Muscle of leg (tissue), 11 donors: ENCODE data around the gene SPATA13. TPM values are rescaled to one million over a fixed set of nuclear protein-coding genes. Genes with fewer than 3 reads are reported as not detected.
A peak's percentile ranks its signal among the peaks of the same experiment; 100 is the strongest.

Experiments used
- DNase-seq: peaks from one replicate; pipeline ENCODE4 v3.0.0; 2013
- H3K27ac ChIP-seq: one replicate; pipeline ENCODE4 v1.5.1; 2013; ENCODE audit warnings: mild to moderate bottlenecking, low read length, control low read depth
- H3K27me3 ChIP-seq: one replicate; pipeline ENCODE4 v1.6.1; 2013; ENCODE audit warnings: low read length; ENCODE audit not compliant: control insufficient read depth, insufficient read depth
- H3K36me3 ChIP-seq: one replicate; pipeline ENCODE4 v1.6.1; 2013; ENCODE audit warnings: low read length; ENCODE audit not compliant: control insufficient read depth, insufficient read depth
- H3K4me1 ChIP-seq: one replicate; pipeline ENCODE4 v1.6.1; 2013; ENCODE audit warnings: low read length; ENCODE audit not compliant: control insufficient read depth, insufficient read depth
- H3K4me3 ChIP-seq: one replicate; pipeline ENCODE4 v1.5.1; 2013; ENCODE audit warnings: low read length, control low read depth
- H3K9me3 ChIP-seq: replicated peaks from 2 replicates; pipeline ENCODE4 v1.6.1; 2013; ENCODE audit warnings: low read depth, low read length; ENCODE audit not compliant: control insufficient read depth
- WGBS: methylation state at CpG from one replicate; pipeline ENCODE4 v1.1.5; 2013; ENCODE audit warnings: missing lambda C conversion rate; ENCODE audit not compliant: insufficient coverage; 5-methylcytosine and 5-hydroxymethylcytosine counted together
- polyA plus RNA-seq, 8 donors: library from polyadenylated mRNA; unstranded; fragments of 120-200 nt; gene quantifications; one replicate each; pipeline versions ENCODE4 v1.2.1 to v1.2.3, GENCODE V29; 2013; ENCODE audit warnings: inconsistent platforms in 1 of 8, low replicate concordance in 1 of 8; ENCODE audit not compliant: insufficient read length in 8 of 8, insufficient read depth in 1 of 8
- total RNA-seq: library from RNA; stranded (reverse); fragments of 120-200 nt; gene quantifications from one replicate; pipeline ENCODE4 v1.2.4, GENCODE V29; 2013

Gene SPATA13
- total and polyA plus RNA-seq, 9 donors, result 2.7 to 4.5 (median 3.3) TPM

DNA sequence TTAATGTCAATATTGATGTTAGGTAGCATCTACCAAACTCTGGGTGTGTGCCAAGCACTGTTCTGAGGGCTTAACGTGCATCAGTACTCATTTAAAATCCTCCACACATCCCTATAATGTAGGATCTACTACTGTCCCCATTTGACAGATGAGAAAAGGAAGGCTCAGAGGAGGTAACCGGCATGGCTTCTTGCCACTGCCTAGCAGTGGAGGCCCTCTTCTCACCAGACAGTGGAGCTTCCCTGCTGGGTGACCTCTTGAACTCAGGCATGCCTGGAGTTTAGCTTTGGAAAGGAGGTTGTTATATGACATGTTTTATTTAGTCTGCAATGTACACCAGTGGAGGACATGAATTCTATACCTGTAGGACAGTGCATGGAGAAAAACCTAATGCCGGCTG lies 2.1 kb downstream of the SPATA13 start:
- Histone ChIP-seq H3K9me3 (no peaks in the 10 kb centered on the region), H3K4me1 (peaks cover 15% of the 10 kb centered on the region), H3K27ac (no peak overlapping the region), H3K27me3 (peaks cover 13% of the 10 kb centered on the region), H3K36me3 (peaks cover 3% of the 10 kb centered on the region), H3K4me3 (no peak overlapping the region)
- DNase-seq, result no peak
- 100% methylated on average over 1 of the region's 3 CpGs for WGBS

DNA sequence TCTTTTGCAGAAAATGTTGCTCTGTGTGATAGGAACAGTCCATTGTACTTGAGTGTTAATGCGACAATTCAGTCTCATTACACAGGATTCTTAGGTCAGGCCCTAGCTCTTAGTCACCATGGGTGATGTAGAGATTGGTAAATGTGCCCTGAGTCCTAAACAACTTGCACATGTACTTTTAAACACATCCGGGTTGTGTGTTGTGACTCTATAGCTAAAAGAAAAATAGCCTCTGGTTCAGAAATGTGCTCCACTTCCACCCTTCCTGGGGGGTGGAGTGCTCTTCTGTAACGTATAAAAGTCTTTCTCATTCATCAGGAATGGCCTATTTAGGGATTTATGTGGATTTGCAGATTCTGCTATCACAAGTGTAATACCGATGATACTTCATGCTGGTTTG lies 5.2 kb downstream of the SPATA13 start:
- peaks cover 13% of the 10 kb centered on the region for H3K27me3 ChIP-seq
- WGBS, result 0% methylated on average over 1 of the region's 4 CpGs
- H3K36me3 ChIP-seq, result peaks cover 3% of the 10 kb centered on the region
- no peak for DNase-seq
- H3K27ac ChIP-seq, result no peak overlapping the region
- H3K4me3 ChIP-seq, result no peak overlapping the region
- peaks cover 11% of the 10 kb centered on the region for H3K4me1 ChIP-seq
- H3K9me3 ChIP-seq, result no peaks in the 10 kb centered on the region

DNA sequence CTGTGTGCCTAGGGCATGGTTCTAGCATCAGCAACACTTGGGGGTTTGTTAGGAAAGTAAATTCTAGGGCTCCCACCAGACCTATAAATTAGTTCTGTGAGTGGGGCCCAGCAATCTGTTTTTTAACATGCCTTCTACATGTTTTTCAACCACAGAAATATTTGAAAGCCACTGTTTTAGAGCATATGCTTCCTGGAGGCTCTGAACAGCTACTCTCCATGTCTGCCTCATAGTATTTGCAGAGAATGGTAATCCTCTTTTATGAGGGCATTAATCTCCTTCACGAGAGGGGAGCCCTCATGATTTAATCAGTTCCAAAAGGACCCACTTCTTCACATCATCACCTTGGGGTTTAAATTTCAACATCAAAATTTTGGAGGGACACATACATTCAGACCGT lies 6.0 kb downstream of the SPATA13 start:
- Histone ChIP-seq H3K27me3 (peaks cover 5% of the 10 kb centered on the region), H3K27ac (no peak overlapping the region), H3K36me3 (peaks cover 3% of the 10 kb centered on the region), H3K4me1 (peaks cover 4% of the 10 kb centered on the region), H3K9me3 (no peaks in the 10 kb centered on the region), H3K4me3 (no peak overlapping the region)
- 50% methylated on average over 1 of the region's 2 CpGs for WGBS
- no peak for DNase-seq

DNA sequence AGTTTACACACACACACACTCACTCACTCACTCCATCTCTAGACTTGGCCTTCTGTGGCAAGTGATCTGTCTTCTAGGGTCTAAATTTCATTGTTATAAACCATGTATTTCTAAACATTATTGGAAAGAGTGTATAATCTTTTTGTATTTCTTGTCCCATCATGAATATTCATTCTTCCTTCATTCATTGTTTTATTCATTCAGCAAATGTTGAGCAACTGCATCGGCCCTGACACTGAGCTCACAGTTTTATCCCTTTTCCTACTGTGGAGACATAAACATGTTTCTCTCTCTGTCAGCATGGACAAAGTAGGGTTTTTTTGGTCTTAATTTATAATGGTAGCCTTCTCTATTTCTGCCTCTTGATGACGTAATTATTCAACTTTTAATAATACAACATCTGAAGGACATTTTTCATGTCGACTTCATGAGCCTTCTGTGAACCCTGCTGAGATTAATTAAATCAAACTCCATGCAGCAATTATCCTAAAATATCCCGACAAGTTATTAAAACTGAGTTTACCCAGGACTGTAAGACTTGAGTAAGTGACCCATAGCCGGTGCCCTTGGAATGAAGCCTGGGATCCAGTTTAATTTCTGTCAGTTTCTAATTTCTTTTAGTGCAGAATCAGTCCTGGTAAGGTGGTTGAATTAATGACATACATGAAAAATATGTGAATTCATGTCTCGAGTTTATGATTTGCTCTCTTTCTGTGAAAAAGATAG lies 7.3 kb downstream of the SPATA13 start:
- H3K9me3 ChIP-seq, result no peaks in the 10 kb centered on the region
- no peaks in the 10 kb centered on the region for H3K4me1 ChIP-seq
- DNase-seq, result no peak
- H3K36me3 ChIP-seq, result peaks cover 3% of the 10 kb centered on the region
- no peaks in the 10 kb centered on the region for H3K27me3 ChIP-seq
- no peak overlapping the region for H3K4me3 ChIP-seq
- no peak overlapping the region for H3K27ac ChIP-seq
- WGBS, result 58% methylated on average over 2 of the region's 6 CpGs

DNA sequence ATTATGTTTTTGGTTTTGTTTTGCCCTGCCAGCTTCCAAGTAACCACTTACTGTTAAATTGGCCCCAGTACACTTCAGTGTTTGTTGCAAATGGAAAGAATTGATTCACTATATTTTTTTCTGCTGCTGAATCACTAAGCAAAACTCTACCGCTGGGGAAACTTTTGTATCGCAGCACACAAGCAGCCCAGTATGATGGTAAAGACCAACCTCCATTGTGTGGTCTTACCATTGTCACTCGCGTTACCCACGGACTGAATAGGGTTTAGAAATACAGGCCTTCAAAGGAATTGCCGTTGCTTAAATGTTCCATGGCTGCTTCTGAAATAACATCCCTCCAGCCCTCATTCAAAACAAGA lies 7.9 kb downstream of the SPATA13 start:
- Histone ChIP-seq H3K27ac (no peak overlapping the region), H3K4me3 (no peak overlapping the region), H3K27me3 (no peaks in the 10 kb centered on the region), H3K36me3 (peaks cover 3% of the 10 kb centered on the region), H3K9me3 (no peaks in the 10 kb centered on the region), H3K4me1 (no peaks in the 10 kb centered on the region)
- 73% methylated on average over 4 of the region's 6 CpGs for WGBS
- DNase-seq, result no peak

DNA sequence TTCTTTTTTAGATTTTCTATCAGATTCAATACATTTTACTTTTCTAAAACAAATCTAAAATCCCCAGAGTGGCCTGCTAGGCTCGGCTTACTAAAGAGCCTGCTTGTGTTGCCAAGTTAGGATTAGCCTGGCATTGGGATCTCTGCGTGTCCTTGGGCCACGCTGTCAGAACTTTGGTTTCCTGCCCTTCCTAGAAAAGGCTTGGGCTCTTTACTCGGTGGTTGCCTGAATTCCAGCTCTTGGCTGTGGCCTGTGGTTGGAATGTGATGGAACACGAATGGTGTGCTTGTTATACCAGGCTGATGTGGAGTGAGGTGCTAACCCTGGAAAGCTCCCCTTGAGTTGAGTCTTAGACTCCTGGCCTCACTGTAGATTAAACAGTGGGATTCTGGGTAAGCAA lies 8.5 kb downstream of the SPATA13 start:
- H3K4me1 ChIP-seq, result no peaks in the 10 kb centered on the region
- no peak overlapping the region for H3K27ac ChIP-seq
- no peak overlapping the region for H3K4me3 ChIP-seq
- peaks cover 3% of the 10 kb centered on the region for H3K36me3 ChIP-seq
- 53% methylated on average over 2 of the region's 5 CpGs for WGBS
- peak; percentile 30 for DNase-seq
- H3K9me3 ChIP-seq, result no peaks in the 10 kb centered on the region
- no peaks in the 10 kb centered on the region for H3K27me3 ChIP-seq

DNA sequence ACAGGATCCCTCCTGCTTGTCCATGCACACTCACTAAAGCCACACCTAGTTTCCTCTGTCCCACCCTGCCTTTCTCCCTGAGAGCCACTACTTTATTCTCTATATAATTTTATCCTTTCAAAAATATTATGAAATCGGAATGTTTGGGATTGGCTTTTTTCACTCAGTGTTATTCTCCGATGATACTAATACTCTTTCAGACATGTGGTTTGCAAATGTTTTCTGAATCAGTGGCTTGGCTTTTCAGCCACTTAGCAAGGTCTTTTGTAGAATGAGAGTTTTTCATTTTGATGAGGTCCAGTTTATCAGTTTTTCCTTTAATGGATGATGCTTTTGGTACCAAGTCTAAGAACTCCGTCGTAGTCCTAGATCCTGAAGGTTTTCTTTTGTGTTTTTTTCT lies 11.6 kb downstream of the SPATA13 start:
- WGBS, result 100% methylated on average over 2 of the region's 4 CpGs
- Histone ChIP-seq H3K27me3 (no peaks in the 10 kb centered on the region), H3K27ac (no peak overlapping the region), H3K36me3 (no peaks in the 10 kb centered on the region), H3K9me3 (no peaks in the 10 kb centered on the region), H3K4me3 (no peak overlapping the region), H3K4me1 (no peaks in the 10 kb centered on the region)
- no peak for DNase-seq

DNA sequence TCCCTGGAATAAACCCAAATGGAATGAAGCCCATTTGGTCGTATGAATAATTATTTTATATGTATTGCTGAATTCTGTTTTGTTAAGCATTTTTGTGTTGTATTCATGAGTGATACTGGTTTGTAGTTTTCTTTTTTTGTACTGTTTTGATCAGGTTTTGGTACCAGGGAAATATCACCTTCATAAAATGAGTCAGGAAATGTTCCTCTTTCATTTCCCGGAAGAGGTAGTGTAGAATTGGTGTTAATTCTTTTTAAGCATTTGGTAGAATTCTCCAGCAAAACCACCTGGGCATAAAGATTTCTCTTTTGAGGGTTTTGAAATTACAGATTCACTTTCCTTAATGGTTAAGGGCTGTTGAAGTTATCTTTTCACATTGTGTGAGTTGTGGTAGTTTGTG lies 13.3 kb downstream of the SPATA13 start:
- no CpG with 5 or more reads among the region's 2 CpGs for WGBS
- H3K27ac ChIP-seq, result no peak overlapping the region
- no peaks in the 10 kb centered on the region for H3K4me1 ChIP-seq
- H3K9me3 ChIP-seq, result no peaks in the 10 kb centered on the region
- H3K36me3 ChIP-seq, result no peaks in the 10 kb centered on the region
- H3K4me3 ChIP-seq, result no peak overlapping the region
- no peak for DNase-seq
- no peaks in the 10 kb centered on the region for H3K27me3 ChIP-seq

DNA sequence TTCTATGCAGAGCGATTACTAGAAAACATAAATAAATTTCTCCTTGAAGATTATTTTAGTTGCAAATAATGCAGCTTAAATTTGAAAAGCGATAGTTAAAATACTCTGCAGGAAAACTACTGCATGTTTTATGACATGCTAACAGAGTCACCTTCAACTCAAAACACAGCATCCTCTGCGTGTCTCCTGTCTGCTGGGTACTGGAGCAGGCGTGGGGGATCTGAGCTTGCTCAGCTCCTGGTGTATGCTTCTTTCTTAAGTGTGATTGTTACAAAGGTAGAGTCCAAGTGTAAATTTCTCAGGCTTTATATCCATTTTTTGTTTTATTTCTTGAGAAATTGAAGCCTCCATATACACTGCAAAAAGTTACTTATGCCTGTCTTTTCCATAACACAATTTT lies 15.3 kb downstream of the SPATA13 start:
- no peaks in the 10 kb centered on the region for H3K36me3 ChIP-seq
- H3K27me3 ChIP-seq, result no peaks in the 10 kb centered on the region
- DNase-seq, result no peak
- no CpG with 5 or more reads among the region's 4 CpGs for WGBS
- no peak overlapping the region for H3K4me3 ChIP-seq
- no peaks in the 10 kb centered on the region for H3K9me3 ChIP-seq
- H3K27ac ChIP-seq, result no peak overlapping the region
- no peaks in the 10 kb centered on the region for H3K4me1 ChIP-seq

DNA sequence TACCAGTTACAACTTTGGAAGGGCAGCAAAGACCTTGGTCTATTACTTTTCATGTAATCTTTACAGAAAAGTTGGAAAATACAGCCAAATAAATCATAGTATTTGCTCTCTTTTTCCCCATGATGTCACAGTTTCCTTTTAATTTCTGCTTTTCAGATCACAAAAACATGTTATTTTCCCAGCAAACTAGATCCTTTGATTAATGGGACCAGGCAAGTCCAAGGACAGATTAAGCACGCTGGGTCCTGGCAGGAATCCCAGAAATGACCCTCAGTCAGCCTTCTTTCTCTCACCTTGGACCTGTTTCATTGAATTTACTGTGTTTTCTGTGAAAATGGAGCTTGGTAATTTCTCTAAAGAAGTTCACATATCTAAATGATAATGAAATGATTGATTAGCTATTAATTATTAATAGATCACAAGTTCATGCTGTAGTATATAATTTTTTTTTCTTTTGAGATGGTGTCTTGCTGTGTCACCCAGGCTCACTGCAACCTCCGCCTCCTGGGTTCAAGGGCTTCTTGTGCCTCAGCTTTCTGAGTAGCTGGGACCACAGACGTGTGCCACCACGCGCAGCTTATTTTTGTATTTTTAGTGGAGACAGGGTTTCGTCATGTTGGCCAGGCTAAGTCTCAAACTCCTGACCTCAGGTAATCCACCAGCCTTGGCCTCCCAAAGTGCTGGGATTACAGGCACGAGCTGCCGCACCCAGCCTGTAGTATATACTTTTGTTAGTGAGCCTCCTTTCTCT lies 16.0 kb downstream of the SPATA13 start:
- H3K9me3 ChIP-seq, result no peaks in the 10 kb centered on the region
- peak; percentile 15 for DNase-seq
- WGBS, result no CpG with 5 or more reads among the region's 8 CpGs
- no peaks in the 10 kb centered on the region for H3K4me1 ChIP-seq
- no peak overlapping the region for H3K27ac ChIP-seq
- H3K36me3 ChIP-seq, result no peaks in the 10 kb centered on the region
- H3K27me3 ChIP-seq, result no peaks in the 10 kb centered on the region
- no peak overlapping the region for H3K4me3 ChIP-seq
